Hepatocyte (in vitro differentiated cells): ENCODE results near the gene DOK1. TPM values are rescaled to one million over a fixed set of nuclear protein-coding genes. Genes with fewer than 3 reads are reported as not detected.
A peak's percentile ranks its signal among the peaks of the same experiment; 100 is the strongest.

Experiments
- DNase-seq: peaks from one replicate; pipeline ENCODE4 v3.0.0-alpha.2; 2016; ENCODE audit warnings: low spot score
- H2AFZ ChIP-seq: fragments of 200-600 bp; sonication (generic); 2 replicates; pipeline ENCODE4 v1.6.0; 2016; ENCODE audit warnings: antibody characterized with exemption, mild to moderate bottlenecking
- H3K27ac ChIP-seq: fragments of 200-600 bp; sonication (generic); 2 replicates; pipeline ENCODE4 v1.5.1; 2016; ENCODE audit warnings: mild to moderate bottlenecking
- H3K27me3 ChIP-seq: fragments of 200-600 bp; sonication (generic); 2 replicates; pipeline ENCODE4 v1.6.1; 2016
- H3K36me3 ChIP-seq: fragments of 200-600 bp; sonication (generic); replicated peaks from 2 replicates; pipeline ENCODE4 v1.5.1; 2016; ENCODE audit warnings: low read depth; ENCODE audit not compliant: insufficient read depth
- H3K4me1 ChIP-seq: fragments of 200-600 bp; sonication (generic); 2 replicates; pipeline ENCODE4 v1.5.1; 2016; ENCODE audit warnings: mild to moderate bottlenecking, moderate library complexity; ENCODE audit not compliant: insufficient read depth
- H3K4me2 ChIP-seq: fragments of 200-600 bp; sonication (generic); 2 replicates; pipeline ENCODE4 v1.6.0; 2016
- H3K4me3 ChIP-seq: fragments of 200-600 bp; sonication (generic); 2 replicates; pipeline ENCODE4 v1.5.1; 2016; ENCODE audit warnings: mild to moderate bottlenecking
- H3K79me2 ChIP-seq: fragments of 200-600 bp; sonication (generic); 2 replicates; pipeline ENCODE4 v1.6.0; 2017; ENCODE audit warnings: mild to moderate bottlenecking
- H3K9me2 ChIP-seq: fragments of 200-600 bp; sonication (generic); replicated peaks from 2 replicates; pipeline ENCODE4 v1.6.0; 2017; ENCODE audit warnings: mild to moderate bottlenecking; ENCODE audit not compliant: insufficient read depth
- H3K9me3 ChIP-seq: fragments of 200-600 bp; sonication (generic); 2 replicates; pipeline ENCODE4 v1.5.1; 2016; ENCODE audit warnings: low read depth, mild to moderate bottlenecking
- H4K20me1 ChIP-seq: fragments of 200-600 bp; sonication (generic); 2 replicates; pipeline ENCODE4 v1.6.0; 2016; ENCODE audit warnings: mild to moderate bottlenecking; ENCODE audit not compliant: insufficient read depth, poor library complexity, severe bottlenecking
- EZH2 ChIP-seq: fragments of 200-600 bp; sonication (generic); IDR thresholded peaks from 2 replicates; pipeline ENCODE4 v1.6.1; 2016; ENCODE audit warnings: antibody characterized with exemption, mild to moderate bottlenecking, borderline replicate concordance
- EZH2phosphoT487 ChIP-seq: fragments of 200-600 bp; sonication (generic); IDR thresholded peaks from one replicate; pipeline ENCODE4 v1.6.1; 2018; ENCODE audit warnings: antibody characterized with exemption, mild to moderate bottlenecking, low read depth, moderate library complexity; ENCODE audit not compliant: unreplicated experiment, severe bottlenecking
- WGBS: methylation state at CpG from one replicate; pipeline ENCODE4 v1.1.6; 2016; ENCODE audit warnings: low lambda C conversion rate; ENCODE audit errors: missing lambda C conversion rate; 5-methylcytosine and 5-hydroxymethylcytosine counted together
- polyA plus RNA-seq: library from polyadenylated mRNA; unstranded; fragments of >200 nt; fragmentation: Nextera tagmentation; extraction: Ambion mirVana; gene quantifications from 2 replicates; pipeline ENCODE4 v1.2.1, GENCODE V29; 2016
- total RNA-seq: library from RNA; depleted of rRNA; stranded (reverse); fragments of >200 nt; gene quantifications from 2 replicates; pipeline ENCODE4 v1.2.3, GENCODE V29; 2014
- TF ChIP-seq, protein P1 (sequence below): fragments of 200-600 bp; sonication (generic); IDR thresholded peaks from 2 replicates; pipeline ENCODE4 v1.5.1; 2016; ENCODE audit warnings: antibody characterized with exemption, mild to moderate bottlenecking; ENCODE audit not compliant: poor library complexity

DOK1 gene
- total and polyA plus RNA-seq, 2 experiments from 2014 or later, result 8.0 to 11.4 TPM

DNA sequence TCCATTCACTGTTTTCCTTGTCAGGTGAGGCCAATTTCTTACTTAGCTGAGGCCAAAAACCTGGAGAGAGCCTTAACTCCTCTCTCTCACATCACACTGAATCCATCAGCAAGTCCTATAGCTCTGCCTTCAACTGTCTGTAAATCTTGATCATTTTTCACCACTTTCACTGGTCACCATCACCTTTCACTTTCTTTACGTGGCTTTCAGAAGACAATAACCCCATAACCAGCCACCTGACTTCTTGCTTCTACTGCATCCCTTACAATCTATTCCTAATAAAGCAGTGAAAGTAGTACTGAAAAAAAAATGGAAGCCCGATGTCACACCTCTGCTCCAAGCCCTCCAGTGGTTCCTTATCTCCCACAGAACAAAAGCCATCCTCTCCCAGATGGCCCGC, 8.5 kb upstream of the DOK1 start:
- 73% methylated on average over 3 of the region's 3 CpGs for WGBS
- Histone ChIP-seq H3K9me2 (no peaks in the 10 kb centered on the region), H3K4me1 (peaks cover 5% of the 10 kb centered on the region), H3K79me2 (no peaks in the 10 kb centered on the region), H3K36me3 (no peaks in the 10 kb centered on the region), H3K9me3 (no peaks in the 10 kb centered on the region), H3K27ac (no peak overlapping the region), H3K4me3 (no peak overlapping the region), H3K27me3 (no peaks in the 10 kb centered on the region), H2AFZ (no peak overlapping the region), H3K4me2 (no peak overlapping the region), H4K20me1 (no peaks in the 10 kb centered on the region)
- no peak for DNase-seq
- TF ChIP-seq EZH2, result no peak
- no peak for TF ChIP-seq EZH2phosphoT487

DNA sequence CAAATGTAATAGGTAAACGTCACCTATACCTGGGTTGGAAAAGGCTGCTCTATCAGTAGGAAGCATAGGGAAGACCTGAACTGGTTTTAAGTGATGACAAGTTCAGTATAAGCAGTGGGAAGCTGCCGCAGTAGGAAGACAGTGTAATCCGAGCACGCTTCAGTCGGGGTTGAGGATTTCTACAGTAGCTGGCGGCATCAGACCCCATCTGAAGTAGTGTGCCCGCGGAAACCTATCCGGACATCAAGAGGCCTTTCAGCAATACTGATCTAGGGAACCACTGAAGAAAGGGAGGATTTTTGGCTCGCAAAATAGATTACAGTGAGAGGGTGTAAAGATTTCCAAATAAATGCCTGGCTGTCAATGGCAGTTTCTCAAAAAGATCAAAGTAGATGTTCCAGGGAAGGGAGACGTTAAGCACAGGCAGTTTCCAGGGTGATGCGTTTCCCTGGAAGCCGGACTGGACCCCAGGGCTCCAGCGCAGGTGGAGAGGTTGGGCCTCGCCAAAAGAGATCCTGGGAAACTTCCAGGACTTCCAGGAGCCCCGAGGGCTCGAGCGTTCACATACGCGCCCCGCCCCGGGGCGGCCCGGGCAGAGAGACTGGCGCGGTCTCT, 6.1 kb upstream of the DOK1 start:
- Histone ChIP-seq H3K27ac (peak overlapping the region; percentile 5), H3K9me2 (no peaks in the 10 kb centered on the region), H3K36me3 (no peaks in the 10 kb centered on the region), H2AFZ (peak overlapping the region; percentile 51), H3K9me3 (no peaks in the 10 kb centered on the region), H3K79me2 (no peaks in the 10 kb centered on the region), H3K4me2 (peak overlapping the region; percentile 99), H3K27me3 (no peaks in the 10 kb centered on the region), H4K20me1 (no peaks in the 10 kb centered on the region), H3K4me1 (peaks cover 9% of the 10 kb centered on the region), H3K4me3 (peak overlapping the region; percentile 49)
- WGBS, result 14% methylated on average over 21 of the region's 26 CpGs
- TF ChIP-seq EZH2phosphoT487 (no peak), EZH2 (no peak)
- TF ChIP-seq, protein P1, sequence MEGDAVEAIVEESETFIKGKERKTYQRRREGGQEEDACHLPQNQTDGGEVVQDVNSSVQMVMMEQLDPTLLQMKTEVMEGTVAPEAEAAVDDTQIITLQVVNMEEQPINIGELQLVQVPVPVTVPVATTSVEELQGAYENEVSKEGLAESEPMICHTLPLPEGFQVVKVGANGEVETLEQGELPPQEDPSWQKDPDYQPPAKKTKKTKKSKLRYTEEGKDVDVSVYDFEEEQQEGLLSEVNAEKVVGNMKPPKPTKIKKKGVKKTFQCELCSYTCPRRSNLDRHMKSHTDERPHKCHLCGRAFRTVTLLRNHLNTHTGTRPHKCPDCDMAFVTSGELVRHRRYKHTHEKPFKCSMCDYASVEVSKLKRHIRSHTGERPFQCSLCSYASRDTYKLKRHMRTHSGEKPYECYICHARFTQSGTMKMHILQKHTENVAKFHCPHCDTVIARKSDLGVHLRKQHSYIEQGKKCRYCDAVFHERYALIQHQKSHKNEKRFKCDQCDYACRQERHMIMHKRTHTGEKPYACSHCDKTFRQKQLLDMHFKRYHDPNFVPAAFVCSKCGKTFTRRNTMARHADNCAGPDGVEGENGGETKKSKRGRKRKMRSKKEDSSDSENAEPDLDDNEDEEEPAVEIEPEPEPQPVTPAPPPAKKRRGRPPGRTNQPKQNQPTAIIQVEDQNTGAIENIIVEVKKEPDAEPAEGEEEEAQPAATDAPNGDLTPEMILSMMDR, result no peak
- DNase-seq, result no peak

DNA sequence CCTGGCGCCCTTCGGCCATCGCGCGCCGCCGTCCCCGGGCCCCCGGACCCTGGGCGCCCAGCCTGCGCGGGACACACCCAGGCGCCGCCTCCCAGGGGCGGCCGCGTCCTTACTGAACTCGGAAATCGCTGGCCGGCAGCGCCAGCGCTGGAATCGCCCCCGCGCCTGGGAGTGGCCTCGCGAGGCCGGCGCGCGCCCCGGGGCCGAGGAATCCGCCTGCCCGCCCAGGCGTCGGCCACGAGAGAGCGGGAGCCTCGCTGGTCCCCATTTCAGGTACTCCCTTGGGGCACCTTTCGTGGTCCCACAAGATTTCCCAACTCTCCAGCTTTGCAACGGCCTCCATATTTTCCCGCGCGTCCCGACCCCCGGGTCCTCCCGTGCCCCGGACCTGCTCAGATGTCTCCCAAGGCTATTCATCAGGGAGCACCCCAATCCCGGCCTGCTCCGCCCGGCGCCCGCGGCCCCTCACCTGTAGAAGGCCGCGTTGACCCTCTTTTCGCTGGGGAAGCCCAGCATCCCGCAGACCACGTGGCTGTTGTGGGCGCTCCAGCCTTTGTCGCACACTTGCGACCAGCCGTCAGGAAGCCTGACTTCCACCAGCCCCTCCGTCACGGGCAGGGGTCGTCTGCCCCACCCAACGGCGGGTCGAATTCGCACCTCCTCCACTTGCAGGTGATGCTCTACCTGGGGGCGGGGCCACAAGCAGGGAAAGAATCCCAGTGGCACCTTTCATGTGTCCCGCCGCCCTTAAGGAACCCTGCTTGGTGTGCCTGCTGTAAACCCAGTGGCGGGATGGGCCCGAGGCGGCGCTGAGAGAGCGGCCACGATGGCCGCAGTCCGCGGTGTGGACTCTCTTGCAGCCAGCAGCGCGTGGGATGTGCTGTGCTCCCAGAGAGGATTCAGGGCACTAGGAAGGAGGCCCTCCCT, 5.4 kb upstream of the DOK1 start:
- Histone ChIP-seq H3K27me3 (no peaks in the 10 kb centered on the region), H3K27ac (peak overlapping the region; percentile 22), H3K4me1 (peaks cover 12% of the 10 kb centered on the region)

More for the DNA sequence above, 5.4 kb upstream of the DOK1 start:
- H3K9me2 ChIP-seq, result no peaks in the 10 kb centered on the region
- TF ChIP-seq, protein P1, result no peak
- TF ChIP-seq EZH2 (no peak), EZH2phosphoT487 (no peak)
- H3K36me3 ChIP-seq, result no peaks in the 10 kb centered on the region
- peak overlapping the region; percentile 51 for H2AFZ ChIP-seq
- H3K9me3 ChIP-seq, result no peaks in the 10 kb centered on the region
- peak overlapping the region; percentile 99 for H3K4me2 ChIP-seq
- WGBS, result 4% methylated on average over 80 of the region's 85 CpGs
- DNase-seq, result peak; percentile 87
- H3K4me3 ChIP-seq, result peak overlapping the region; percentile 49
- H3K79me2 ChIP-seq, result no peaks in the 10 kb centered on the region
- H4K20me1 ChIP-seq, result no peaks in the 10 kb centered on the region
